Liver (tissue), 9 donors: ENCODE data around the gene SFT2D2. TPM values are rescaled to one million over a fixed set of nuclear protein-coding genes. Genes with fewer than 3 reads are reported as not detected.
A peak's percentile ranks its signal among the peaks of the same experiment; 100 is the strongest.
"Not testable (repeated sequence)": the region's sequence is repeated elsewhere in the genome, so short reads cannot be mapped to it uniquely, and the experiment has no call there.

Source experiments
- DNase-seq: peaks from one replicate; pipeline ENCODE4 v3.0.0-alpha.2; 2017; ENCODE audit warnings: low spot score
- H3K27ac ChIP-seq, 2 donors: one replicate each; pipeline ENCODE4 v1.7.0; 2013; ENCODE audit warnings: inconsistent platforms in 2 of 2, low read length in 2 of 2, control low read depth in 1 of 2, low read depth in 1 of 2, mild to moderate bottlenecking in 1 of 2
- H3K27me3 ChIP-seq, 4 donors: one replicate each; pipeline versions ENCODE4 v1.6.1 to v1.7.0; 2013; ENCODE audit warnings: low read length in 3 of 4, inconsistent platforms in 1 of 4, mild to moderate bottlenecking in 1 of 4, moderate library complexity in 1 of 4; ENCODE audit not compliant: control insufficient read depth in 4 of 4, insufficient read depth in 4 of 4
- H3K36me3 ChIP-seq, 4 donors: one replicate each; pipeline versions ENCODE4 v1.6.1 to v1.7.0; 2013; ENCODE audit warnings: low read length in 3 of 4, mild to moderate bottlenecking in 3 of 4, low read depth in 1 of 4, moderate library complexity in 1 of 4; ENCODE audit not compliant: control insufficient read depth in 4 of 4, insufficient read depth in 3 of 4
- H3K4me1 ChIP-seq, 4 donors: one replicate each; pipeline versions ENCODE4 v1.6.1 to v1.7.0; 2013; ENCODE audit warnings: low read length in 3 of 4, mild to moderate bottlenecking in 3 of 4, moderate library complexity in 1 of 4; ENCODE audit not compliant: control insufficient read depth in 4 of 4, insufficient read depth in 4 of 4
- H3K4me3 ChIP-seq, 3 donors: one replicate each; pipeline versions ENCODE4 v1.6.1 to v1.7.0; 2013; ENCODE audit warnings: low read length in 3 of 3, control low read depth in 1 of 3, low read depth in 1 of 3, mild to moderate bottlenecking in 1 of 3
- H3K9ac ChIP-seq, 2 donors: one replicate each; pipeline ENCODE4 v1.7.0; 2013; ENCODE audit warnings: low read length in 2 of 2, mild to moderate bottlenecking in 2 of 2, moderate library complexity in 2 of 2, control low read depth in 1 of 2, low read depth in 1 of 2
- H3K9me3 ChIP-seq, 4 donors: one replicate each; pipeline versions ENCODE4 v1.6.1 to v1.7.0; 2013; ENCODE audit warnings: low read length in 3 of 4; ENCODE audit not compliant: control insufficient read depth in 4 of 4
- EGR1 ChIP-seq, 2 donors: IDR thresholded peaks; 2 replicates each; pipeline ENCODE4 v1.6.1; 2016 to 2018; ENCODE audit warnings: antibody characterized with exemption in 2 of 2, low read depth in 2 of 2
- FOXA1 ChIP-seq: IDR thresholded peaks from 2 replicates; pipeline ENCODE4 v1.6.1; 2016; ENCODE audit warnings: antibody characterized with exemption
- FOXA2 ChIP-seq: IDR thresholded peaks from 2 replicates; pipeline ENCODE4 v1.6.1; 2016; ENCODE audit warnings: antibody characterized with exemption
- GABPA ChIP-seq, 2 donors: IDR thresholded peaks in 1 of 2; conservative IDR thresholded peaks in 1 of 2; 2 replicates each; pipeline ENCODE4 v1.6.1; 2016; ENCODE audit warnings: antibody characterized with exemption in 2 of 2, mild to moderate bottlenecking in 1 of 2, moderate library complexity in 1 of 2
- RXRA ChIP-seq, 2 donors: IDR thresholded peaks; 2 replicates each; pipeline ENCODE4 v1.6.1; 2017 to 2018; ENCODE audit warnings: antibody characterized with exemption in 2 of 2, mild to moderate bottlenecking in 1 of 2
- SP1 ChIP-seq: IDR thresholded peaks from 2 replicates; pipeline ENCODE4 v1.6.1; 2018; ENCODE audit warnings: antibody characterized with exemption, mild to moderate bottlenecking
- TAF1 ChIP-seq: conservative IDR thresholded peaks from 2 replicates; pipeline ENCODE4 v1.6.1; 2016; ENCODE audit warnings: antibody characterized with exemption, mild to moderate bottlenecking
- YY1 ChIP-seq: IDR thresholded peaks from 2 replicates; pipeline ENCODE4 v1.6.1; 2016; ENCODE audit warnings: antibody characterized with exemption, mild to moderate bottlenecking
- WGBS: extraction: QIAGEN DNeasy Blood & Tissue Kit; methylation state at CpG from one replicate; pipeline ENCODE4 v1.1.7; 2013; 5-methylcytosine and 5-hydroxymethylcytosine counted together
- polyA plus RNA-seq, 2 donors: library from polyadenylated mRNA; stranded (reverse) in 1 of 2; unstranded in 1 of 2; fragments of 200-250 nt in 1 of 2; fragments of >200 nt in 1 of 2; fragmentation: Nextera tagmentation in 1 of 2; extraction: Ambion mirVana in 1 of 2; gene quantifications; one replicate each; pipeline versions ENCODE4 v1.2.1 to v1.2.3, GENCODE V29; 2013 to 2015
- total RNA-seq, 2 donors: library from RNA; depleted of rRNA; stranded (reverse); fragments of >200 nt; gene quantifications; one replicate each; pipeline ENCODE4 v1.2.3, GENCODE V29; 2014
- TF ChIP-seq, protein P1 (sequence below): IDR thresholded peaks from 2 replicates; pipeline ENCODE4 v1.6.1; 2016; ENCODE audit warnings: antibody characterized with exemption
- TF ChIP-seq, protein P2 (sequence below): fragments of 150-350 bp; IDR thresholded peaks from 2 replicates; pipeline ENCODE4 v1.5.1; 2017; ENCODE audit warnings: improper control_type of control experiment, low read depth, low read length; ENCODE audit not compliant: missing input control
- donor health status: healthy.
- donor health status: healthy.
- donor health status: healthy.
- donor health status: healthy.
- donor health status: healthy.

SFT2D2 gene
- total and polyA plus RNA-seq, 4 donors, result 3.8 to 34.6 (median 25.4) TPM

DNA sequence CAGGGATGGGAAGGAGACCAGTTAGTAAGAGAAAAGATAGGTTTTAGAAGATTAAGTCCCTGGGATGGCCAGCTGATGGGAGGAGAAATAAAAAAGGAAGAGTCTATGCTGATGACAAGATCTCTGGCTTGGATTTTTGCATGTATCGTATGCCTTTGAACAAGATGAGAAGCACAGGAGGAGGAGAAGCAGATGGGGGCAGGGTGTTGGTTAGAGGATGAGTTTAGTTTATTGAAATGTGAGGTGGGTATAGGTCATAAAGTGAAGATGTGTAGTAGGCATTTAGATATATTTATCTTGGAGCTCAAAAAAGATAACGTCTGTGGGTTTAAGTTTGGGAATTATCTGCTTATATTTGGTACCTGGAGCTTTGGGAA, 45.7 kb upstream of the SFT2D2 start:
- Histone ChIP-seq H3K27me3 (no peaks in the 10 kb centered on the region), H3K9ac (no peak overlapping the region), H3K27ac (peak overlapping the region in 1 of 2 donors; percentile 84), H3K9me3 (no peaks in the 10 kb centered on the region), H3K4me3 (peak overlapping the region; percentile 73 to 79 (median 75)), H3K36me3 (peaks cover 0 to 2% (median 0%) of the 10 kb centered on the region in 4 donors), H3K4me1 (peaks cover 1 to 11% (median 5%) of the 10 kb centered on the region in 4 donors)
- no peak for DNase-seq
- WGBS, result 61% methylated on average over 2 of the region's 2 CpGs
- TF ChIP-seq, protein P1, sequence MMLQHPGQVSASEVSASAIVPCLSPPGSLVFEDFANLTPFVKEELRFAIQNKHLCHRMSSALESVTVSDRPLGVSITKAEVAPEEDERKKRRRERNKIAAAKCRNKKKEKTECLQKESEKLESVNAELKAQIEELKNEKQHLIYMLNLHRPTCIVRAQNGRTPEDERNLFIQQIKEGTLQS, result no peak
- TF ChIP-seq EGR1 (IDR thresholded peaks at IDR 0.05; ENCODE audit: low read depth in 2 of 2) (no peak), RXRA (IDR thresholded peaks at IDR 0.05) (no peak), TAF1 (no peak), SP1 (no peak), YY1 (no peak)

DNA sequence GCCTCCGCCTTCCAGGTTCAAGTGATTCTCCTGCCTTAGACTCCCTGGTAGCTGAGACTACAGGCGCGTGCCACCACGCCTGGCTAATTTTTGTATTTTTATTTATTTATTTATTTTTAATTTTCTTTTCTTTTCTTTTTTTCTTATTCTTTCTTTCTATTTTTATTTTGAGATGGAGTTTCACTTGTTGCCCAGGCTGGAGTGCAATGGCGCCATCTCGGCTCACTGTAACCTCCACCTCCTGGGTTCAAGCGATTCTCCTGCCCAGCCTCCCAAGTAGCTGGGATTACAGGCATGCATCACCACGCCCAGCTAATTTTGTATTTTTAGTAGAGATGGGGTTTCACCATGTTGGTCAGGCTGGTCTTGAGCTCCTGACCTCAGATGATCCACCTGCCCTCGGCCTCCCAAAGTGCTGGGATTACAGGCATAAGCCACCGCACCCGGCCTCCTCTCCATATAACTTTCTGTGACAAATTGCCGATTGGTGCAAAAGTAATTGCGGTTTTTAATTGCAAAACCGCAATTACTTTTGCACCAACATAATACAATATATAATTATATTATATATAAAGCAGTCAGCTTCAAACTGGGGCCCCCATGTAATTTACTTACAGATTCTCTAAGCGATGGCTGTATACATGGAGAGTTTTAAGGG, 44.6 kb upstream of the SFT2D2 start:
- not testable (repeated sequence) for H3K9ac ChIP-seq, H3K9me3 ChIP-seq, H3K27me3 ChIP-seq, H3K27ac ChIP-seq, DNase-seq, H3K4me3 ChIP-seq, H3K36me3 ChIP-seq
- whole genome bisulfite sequencing, result 97% methylated on average over 15 of the region's 15 CpGs
- peaks cover 1 to 11% (median 5%) of the 10 kb centered on the region in 4 donors for H3K4me1 ChIP-seq

DNA sequence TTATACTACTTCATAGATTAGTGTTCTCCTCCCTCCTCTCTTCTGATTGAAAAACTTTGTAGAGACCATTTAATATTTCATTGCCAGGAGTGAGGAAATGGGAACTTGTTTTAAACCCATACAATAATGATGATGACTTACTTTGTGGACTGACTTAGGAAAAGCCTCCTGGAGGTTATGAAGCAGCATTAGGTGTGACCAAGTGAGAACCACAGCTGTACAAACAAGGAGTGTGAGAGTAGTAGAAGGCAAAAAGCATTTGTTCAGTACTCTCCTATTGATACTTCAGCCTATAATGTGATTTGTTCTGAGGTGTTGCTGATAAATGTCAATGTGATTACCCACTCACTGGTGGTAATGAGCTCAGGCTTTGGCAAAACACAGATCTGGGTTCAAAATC, 38.6 kb upstream of the SFT2D2 start:
- TF ChIP-seq FOXA2, result no peak
- TF ChIP-seq YY1, result no peak
- no peak for TF ChIP-seq RXRA (IDR thresholded peaks at IDR 0.05)
- no peak for DNase-seq
- Histone ChIP-seq H3K27ac (no peak overlapping the region), H3K27me3 (no peaks in the 10 kb centered on the region), H3K4me3 (no peak overlapping the region), H3K4me1 (no peaks in the 10 kb centered on the region), H3K9ac (no peak overlapping the region), H3K9me3 (no peaks in the 10 kb centered on the region), H3K36me3 (peaks cover 4 to 27% (median 8%) of the 10 kb centered on the region in 4 donors)

DNA sequence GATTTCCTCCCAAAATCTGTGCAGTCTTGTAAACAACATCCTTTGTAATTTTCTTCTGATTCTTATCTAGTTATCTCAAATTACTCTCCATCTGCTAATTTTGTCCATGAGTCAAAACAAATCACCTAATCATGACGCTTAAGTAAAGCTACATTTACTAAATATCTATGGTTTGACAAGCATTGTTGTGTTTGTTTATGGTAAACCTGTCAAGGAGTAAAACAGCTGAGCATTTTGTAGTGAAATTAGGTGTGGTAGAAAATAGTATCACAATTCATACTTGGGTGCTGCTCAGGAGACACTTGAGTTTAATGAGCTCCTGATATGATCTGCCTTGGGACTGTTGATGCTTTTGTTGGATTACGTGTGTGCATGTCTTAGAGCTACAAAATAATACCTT, 35.4 kb upstream of the SFT2D2 start:
- H3K27ac ChIP-seq, result no peak overlapping the region
- DNase-seq, result no peak
- no peaks in the 10 kb centered on the region for H3K9me3 ChIP-seq
- peaks cover 4 to 28% (median 18%) of the 10 kb centered on the region in 4 donors for H3K36me3 ChIP-seq
- no peaks in the 10 kb centered on the region for H3K4me1 ChIP-seq
- H3K9ac ChIP-seq, result no peak overlapping the region
- 97% methylated on average over 2 of the region's 2 CpGs for WGBS
- no peaks in the 10 kb centered on the region for H3K27me3 ChIP-seq
- no peak overlapping the region for H3K4me3 ChIP-seq
- TF ChIP-seq, protein P2, sequence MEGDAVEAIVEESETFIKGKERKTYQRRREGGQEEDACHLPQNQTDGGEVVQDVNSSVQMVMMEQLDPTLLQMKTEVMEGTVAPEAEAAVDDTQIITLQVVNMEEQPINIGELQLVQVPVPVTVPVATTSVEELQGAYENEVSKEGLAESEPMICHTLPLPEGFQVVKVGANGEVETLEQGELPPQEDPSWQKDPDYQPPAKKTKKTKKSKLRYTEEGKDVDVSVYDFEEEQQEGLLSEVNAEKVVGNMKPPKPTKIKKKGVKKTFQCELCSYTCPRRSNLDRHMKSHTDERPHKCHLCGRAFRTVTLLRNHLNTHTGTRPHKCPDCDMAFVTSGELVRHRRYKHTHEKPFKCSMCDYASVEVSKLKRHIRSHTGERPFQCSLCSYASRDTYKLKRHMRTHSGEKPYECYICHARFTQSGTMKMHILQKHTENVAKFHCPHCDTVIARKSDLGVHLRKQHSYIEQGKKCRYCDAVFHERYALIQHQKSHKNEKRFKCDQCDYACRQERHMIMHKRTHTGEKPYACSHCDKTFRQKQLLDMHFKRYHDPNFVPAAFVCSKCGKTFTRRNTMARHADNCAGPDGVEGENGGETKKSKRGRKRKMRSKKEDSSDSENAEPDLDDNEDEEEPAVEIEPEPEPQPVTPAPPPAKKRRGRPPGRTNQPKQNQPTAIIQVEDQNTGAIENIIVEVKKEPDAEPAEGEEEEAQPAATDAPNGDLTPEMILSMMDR, result no peak
- TF ChIP-seq GABPA (IDR thresholded peaks at IDR 0.05 in 1 of 2, conservative IDR thresholded peaks at IDR 0.05 in 1 of 2) (no peak), FOXA1 (no peak)
